Body of pancreas (tissue), 4 donors: ENCODE measurements around the gene LMNTD1.

Source experiments
- POLR2A ChIP-seq, 3 donors: fragments of 450-650 bp; IDR thresholded peaks; one replicate each; pipeline ENCODE4 v1.6.1; 2016; ENCODE audit warnings: antibody characterized with exemption in 3 of 3, mild to moderate bottlenecking in 2 of 3
- TF ChIP-seq, protein P1 (sequence below), 7 experiments: fragments of 450-650 bp in 4 of 7; fragments of 200-600 bp in 3 of 7; sonication (generic) in 3 of 7; IDR thresholded peaks; one replicate each; pipeline ENCODE4 v1.5.1; 2016 to 2019; ENCODE audit warnings: antibody characterized with exemption in 7 of 7

DNA sequence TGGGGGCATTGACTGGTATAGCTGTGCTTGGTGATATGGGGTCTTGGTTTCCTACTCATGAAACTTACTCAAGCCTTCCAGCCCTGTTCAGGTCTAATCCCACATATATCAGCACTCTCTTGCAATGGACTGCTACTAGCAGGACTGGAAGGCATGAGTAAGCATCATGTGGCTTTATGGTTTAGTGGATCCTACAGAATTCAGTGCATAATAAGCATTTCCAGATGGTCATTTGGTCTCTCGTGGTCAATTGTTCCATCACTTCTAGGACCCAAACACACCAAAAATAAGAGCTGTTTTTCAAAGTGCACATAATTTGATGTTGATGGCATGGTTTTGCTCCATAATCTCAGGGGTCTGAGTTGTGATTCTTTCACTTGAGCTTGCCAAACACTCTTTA lies 114.4 kb downstream of the LMNTD1 start:
- TF ChIP-seq POLR2A (IDR thresholded peaks at IDR 0.05): no peak
- TF ChIP-seq, protein P1, sequence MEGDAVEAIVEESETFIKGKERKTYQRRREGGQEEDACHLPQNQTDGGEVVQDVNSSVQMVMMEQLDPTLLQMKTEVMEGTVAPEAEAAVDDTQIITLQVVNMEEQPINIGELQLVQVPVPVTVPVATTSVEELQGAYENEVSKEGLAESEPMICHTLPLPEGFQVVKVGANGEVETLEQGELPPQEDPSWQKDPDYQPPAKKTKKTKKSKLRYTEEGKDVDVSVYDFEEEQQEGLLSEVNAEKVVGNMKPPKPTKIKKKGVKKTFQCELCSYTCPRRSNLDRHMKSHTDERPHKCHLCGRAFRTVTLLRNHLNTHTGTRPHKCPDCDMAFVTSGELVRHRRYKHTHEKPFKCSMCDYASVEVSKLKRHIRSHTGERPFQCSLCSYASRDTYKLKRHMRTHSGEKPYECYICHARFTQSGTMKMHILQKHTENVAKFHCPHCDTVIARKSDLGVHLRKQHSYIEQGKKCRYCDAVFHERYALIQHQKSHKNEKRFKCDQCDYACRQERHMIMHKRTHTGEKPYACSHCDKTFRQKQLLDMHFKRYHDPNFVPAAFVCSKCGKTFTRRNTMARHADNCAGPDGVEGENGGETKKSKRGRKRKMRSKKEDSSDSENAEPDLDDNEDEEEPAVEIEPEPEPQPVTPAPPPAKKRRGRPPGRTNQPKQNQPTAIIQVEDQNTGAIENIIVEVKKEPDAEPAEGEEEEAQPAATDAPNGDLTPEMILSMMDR (IDR thresholded peaks at IDR 0.05): no peak
